NB4 (cell line): ENCODE data around the gene GRID1.
"Not testable (repeated sequence)": the region's sequence is repeated elsewhere in the genome, so short reads cannot be mapped to it uniquely, and the experiment has no call there.

ENCODE experiments used
- DNase-seq: peaks from one replicate; pipeline ENCODE4 v3.0.0; 2010; ENCODE audit warnings: low read depth
- H3K4me3 ChIP-seq: one replicate; pipeline ENCODE4 v1.5.1; 2011; ENCODE audit warnings: mild to moderate bottlenecking, low read depth, low read length, moderate library complexity
- MYC ChIP-seq: IDR thresholded peaks from 2 replicates; pipeline ENCODE4 v1.6.1; 2011; ENCODE audit warnings: low read depth, low read length
- POLR2A ChIP-seq: IDR thresholded peaks from 2 replicates; pipeline ENCODE4 v1.6.1; 2011; ENCODE audit warnings: mild to moderate bottlenecking; ENCODE audit not compliant: insufficient read length; ENCODE audit errors: extremely low read depth
- TF ChIP-seq, protein P1 (sequence below): IDR thresholded peaks from 2 replicates; pipeline ENCODE4 v1.6.1; 2011; ENCODE audit warnings: low read depth, low read length
- TF ChIP-seq, protein P2 (sequence below): IDR thresholded peaks from one replicate; pipeline ENCODE4 v1.5.1; 2012; ENCODE audit warnings: low read depth, low read length

Gene GRID1

DNA sequence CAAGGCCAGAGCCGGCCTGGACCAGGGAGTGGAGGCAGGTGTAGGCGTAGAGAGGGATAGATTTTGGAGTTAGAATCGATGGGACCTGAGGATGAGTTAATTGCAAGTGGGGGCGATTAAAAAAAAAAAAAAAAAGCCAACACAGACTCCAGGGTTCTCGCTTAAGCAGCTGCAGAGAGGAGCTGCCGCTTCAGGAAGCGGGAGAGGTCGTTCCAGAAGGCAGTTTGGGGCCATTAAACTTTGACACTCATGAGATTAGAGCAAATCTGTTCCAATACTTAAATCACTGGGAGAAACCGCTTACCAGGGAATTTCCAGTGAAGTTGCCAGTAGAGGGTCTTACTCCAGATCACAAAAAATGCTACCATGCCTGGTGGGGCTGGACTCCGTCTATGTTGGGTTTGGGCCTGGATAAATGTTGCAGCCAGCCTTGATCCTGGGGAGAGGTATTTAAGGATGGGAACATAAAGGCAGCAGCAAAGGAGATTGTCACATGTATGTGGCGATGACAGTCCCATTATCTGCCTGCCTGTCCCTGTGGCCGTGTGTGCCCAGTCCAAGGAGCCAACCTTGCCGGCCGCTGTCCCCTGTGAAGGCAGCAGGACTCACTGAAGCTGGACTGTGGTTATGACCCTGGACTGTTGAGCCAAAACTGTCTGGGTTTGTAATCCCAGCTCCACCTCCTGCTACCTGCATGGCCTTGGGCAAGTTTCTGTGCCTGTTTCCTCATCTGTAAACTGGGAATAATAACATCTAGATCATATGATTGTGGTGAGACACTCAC, 23.9 kb upstream of the GRID1 start:
- no peak for DNase-seq
- no peak overlapping the region for H3K4me3 ChIP-seq
- TF ChIP-seq POLR2A (no peak), MYC (no peak)
- TF ChIP-seq, protein P1, sequence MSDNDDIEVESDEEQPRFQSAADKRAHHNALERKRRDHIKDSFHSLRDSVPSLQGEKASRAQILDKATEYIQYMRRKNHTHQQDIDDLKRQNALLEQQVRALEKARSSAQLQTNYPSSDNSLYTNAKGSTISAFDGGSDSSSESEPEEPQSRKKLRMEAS: no peak
- TF ChIP-seq, protein P2, sequence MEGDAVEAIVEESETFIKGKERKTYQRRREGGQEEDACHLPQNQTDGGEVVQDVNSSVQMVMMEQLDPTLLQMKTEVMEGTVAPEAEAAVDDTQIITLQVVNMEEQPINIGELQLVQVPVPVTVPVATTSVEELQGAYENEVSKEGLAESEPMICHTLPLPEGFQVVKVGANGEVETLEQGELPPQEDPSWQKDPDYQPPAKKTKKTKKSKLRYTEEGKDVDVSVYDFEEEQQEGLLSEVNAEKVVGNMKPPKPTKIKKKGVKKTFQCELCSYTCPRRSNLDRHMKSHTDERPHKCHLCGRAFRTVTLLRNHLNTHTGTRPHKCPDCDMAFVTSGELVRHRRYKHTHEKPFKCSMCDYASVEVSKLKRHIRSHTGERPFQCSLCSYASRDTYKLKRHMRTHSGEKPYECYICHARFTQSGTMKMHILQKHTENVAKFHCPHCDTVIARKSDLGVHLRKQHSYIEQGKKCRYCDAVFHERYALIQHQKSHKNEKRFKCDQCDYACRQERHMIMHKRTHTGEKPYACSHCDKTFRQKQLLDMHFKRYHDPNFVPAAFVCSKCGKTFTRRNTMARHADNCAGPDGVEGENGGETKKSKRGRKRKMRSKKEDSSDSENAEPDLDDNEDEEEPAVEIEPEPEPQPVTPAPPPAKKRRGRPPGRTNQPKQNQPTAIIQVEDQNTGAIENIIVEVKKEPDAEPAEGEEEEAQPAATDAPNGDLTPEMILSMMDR: no peak

DNA sequence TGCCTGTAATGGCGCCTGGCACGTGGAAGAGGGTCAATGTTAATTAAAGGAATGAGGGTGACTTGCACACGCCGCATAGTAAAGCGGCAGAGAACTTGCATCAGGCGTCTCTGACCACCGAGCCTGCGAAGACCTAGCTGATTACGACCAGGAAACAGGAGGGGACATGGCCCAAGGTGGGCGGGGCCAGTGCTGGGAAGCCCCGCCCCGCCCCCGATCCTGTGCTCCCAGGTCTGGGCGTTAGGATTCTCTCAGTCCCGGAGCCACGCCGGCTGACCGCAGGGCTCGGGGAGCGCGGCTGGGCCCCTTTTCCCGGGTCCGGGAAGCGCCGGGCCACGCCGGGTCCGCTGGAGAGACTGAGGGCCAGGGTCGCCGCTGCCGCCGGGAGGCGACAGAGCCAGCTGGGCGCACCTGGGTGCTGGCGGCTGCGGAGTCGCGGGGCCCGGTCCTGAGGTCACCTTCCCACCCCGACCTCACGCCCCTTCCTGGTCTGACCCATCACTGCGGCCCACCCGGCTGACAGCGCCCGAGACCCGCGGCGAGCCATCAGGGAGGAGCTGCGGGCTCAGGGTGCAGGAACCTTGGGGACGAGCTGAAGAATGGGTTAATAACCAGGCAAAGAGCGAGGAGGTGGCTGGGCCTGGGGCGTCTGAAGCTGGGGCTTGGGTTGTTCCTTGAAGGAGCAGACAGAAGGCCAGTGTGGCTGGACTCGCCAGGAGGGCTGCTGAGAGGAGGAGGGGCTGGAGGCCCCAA, 23.0 kb upstream of the GRID1 start:
- H3K4me3 ChIP-seq: no peak overlapping the region
- TF ChIP-seq, protein P2: no peak
- TF ChIP-seq, protein P1: no peak
- TF ChIP-seq POLR2A (no peak), MYC (no peak)
- DNase-seq: no peak

DNA sequence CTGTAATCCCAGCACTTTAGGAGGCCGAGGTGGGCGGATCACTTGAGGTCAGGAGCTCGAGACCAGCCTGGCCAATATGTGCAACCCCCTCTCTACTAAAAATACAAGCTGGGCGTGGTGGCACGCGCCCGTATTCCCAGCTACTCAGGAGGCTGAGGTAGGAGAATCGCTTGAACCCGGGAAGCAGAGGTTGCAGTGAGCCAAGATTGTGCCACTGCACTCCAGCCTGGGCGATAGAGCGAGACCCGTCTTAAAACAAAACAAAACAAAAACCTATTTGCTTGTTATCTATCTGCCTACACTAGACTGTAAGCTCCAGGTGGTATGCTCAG, 22.5 kb upstream of the GRID1 start:
- not testable (repeated sequence) for H3K4me3 ChIP-seq, DNase-seq

DNA sequence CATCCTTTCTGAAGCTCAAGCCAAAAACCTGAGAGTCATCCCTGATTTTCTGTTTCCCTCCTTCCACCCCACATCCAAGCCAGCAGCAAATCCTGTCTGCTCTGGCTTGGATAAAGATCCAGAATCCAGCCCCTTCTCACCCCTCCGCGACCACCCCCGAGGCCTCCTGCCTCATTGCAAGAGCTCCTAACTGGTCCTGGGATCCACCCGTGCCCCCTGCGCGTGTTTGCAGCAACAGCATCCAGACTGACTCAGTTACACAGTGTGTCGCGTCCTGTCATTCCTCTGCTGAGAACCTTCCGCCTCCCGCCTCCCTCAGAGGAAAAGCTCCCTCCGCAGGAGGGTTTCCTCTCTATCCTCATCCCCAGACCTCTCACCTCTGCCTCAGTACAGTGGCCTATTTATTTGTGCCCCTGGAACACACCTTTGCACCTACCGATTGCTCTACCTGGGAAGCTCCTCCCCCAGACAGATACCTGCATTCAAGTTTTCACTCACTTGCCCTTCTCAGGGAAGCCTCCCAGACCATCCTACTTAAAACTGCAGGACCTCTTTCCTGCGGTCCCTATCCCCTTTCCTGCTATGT, 21.6 kb upstream of the GRID1 start:
- no peak for DNase-seq
- TF ChIP-seq, protein P1: no peak
- TF ChIP-seq POLR2A (no peak), MYC (no peak)
- TF ChIP-seq, protein P2: no peak
- H3K4me3 ChIP-seq: no peak overlapping the region

DNA sequence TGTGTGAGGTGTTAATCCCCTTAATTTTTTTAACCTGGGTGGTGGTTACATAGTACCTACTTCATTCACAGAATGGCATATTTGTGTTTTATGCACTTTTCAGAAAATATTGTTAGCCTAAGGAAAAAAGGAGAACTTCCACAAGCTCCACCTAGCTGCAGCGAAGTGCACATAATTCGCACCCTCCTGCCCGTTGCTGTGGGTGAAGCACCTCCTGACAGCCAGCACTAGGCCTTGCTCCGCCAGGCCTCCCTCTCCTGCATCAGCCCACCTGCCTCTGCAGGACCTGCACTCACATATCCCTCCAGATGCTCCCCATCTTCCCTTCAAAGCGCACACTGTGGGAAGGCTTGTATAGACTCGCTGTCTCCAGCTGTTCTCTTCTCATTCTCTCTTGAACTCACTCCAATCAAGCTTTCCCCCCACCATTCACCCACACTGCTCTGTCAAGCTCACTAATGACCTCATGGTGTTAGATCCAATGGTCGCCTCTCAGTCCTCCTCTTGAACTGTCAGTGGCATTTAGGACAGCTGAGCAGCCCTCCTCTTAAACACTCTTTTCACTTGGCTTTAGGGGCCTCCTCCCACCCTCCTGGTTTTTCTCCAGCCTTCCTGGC, 20.7 kb upstream of the GRID1 start:
- DNase-seq: peak; percentile 45
- TF ChIP-seq MYC (no peak), POLR2A (no peak)
- TF ChIP-seq, protein P2: peak; percentile 39
- TF ChIP-seq, protein P1: no peak
- no peak overlapping the region for H3K4me3 ChIP-seq

DNA sequence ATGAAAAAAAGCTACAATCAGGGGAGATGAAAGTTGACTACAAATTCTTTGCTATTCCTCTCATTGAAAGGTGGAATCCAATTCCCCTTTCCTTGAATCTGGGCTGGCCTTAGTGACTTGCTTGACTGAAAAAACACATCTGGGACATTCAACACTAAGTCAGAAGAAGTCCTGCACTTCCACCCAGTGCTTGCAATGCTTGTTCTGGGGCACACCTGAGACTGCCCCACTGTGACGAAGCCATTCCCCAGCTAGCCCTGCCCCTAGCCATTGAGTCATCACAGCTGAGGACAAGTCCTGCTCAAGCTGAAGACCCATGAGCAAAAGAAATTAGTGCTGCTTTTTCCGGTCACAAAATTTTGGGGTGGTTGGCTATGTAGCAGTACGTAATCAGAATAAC, 19.2 kb upstream of the GRID1 start:
- DNase-seq: no peak
- TF ChIP-seq POLR2A (no peak), MYC (no peak)
- TF ChIP-seq, protein P1: no peak
- TF ChIP-seq, protein P2: no peak
- H3K4me3 ChIP-seq: no peak overlapping the region
